Measurements from ENCODE around the gene NKAIN2.

NKAIN2 gene

DNA sequence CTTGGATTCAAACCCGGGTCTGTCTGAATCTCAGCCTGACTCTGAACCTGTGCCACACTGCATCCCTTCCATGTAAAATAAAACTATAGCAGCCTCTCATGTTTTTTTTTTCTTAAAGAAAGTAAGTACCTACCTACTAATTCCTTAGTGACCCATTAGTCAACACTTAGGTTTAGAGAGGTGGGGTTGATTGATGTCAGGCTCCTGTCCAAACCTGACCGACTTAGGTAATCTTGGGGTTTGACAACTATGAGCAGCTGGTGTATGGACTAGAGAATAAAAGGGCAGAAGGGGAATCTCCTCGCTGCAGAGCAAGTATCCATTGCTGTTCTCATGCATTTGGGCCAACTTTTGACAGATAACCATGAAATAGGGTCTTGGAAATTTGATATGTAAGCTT is 6.5 kb downstream of the NKAIN2 start:
- Histone ChIP-seq H3K9ac (ENCODE audit: low read depth, low read length) (no peak overlapping the region), H3K36me3 (ENCODE audit: insufficient read depth, low read depth, low read length) (no peaks in the 10 kb centered on the region), H3K4me3 (ENCODE audit: low read length) (no peak overlapping the region), H3K4me1 (ENCODE audit: insufficient read depth, low read length) (no peaks in the 10 kb centered on the region; the same call in 1 of the 2 replicates), H3K27ac (ENCODE audit: low read length) (no peak overlapping the region), H3K9me3 (ENCODE audit: insufficient read depth, low read depth, low read length) (no peaks in the 10 kb centered on the region), H3K27me3 (ENCODE audit: insufficient read depth, low read length) (peaks cover 15% of the 10 kb centered on the region)

DNA sequence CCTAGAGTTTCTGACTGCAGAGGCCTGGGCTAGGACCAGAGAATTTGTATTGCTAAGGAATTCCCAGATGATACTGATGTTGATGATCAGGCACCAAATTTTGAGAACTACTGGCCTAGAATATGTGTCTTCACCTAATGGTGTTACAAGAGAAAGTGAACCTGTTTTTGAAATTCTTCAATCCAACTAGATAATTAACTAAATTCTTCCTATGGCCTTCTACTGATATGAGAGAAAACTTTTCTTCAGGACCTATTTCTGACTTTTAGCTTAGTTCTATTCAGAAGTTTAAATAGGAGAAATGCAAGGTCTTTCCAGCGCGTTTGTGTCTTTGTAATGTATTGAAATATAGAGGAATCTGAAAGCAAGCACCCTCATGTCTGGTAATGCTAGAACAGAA is 7.3 kb downstream of the NKAIN2 start:
- no peaks in the 10 kb centered on the region; the same call in 1 of the 2 replicates for H3K4me1 ChIP-seq (ENCODE audit: insufficient read depth, low read length)
- H3K9ac ChIP-seq (ENCODE audit: low read depth, low read length) = no peak overlapping the region
- no peaks in the 10 kb centered on the region for H3K9me3 ChIP-seq (ENCODE audit: insufficient read depth, low read depth, low read length)
- H3K36me3 ChIP-seq (ENCODE audit: insufficient read depth, low read depth, low read length) = no peaks in the 10 kb centered on the region
- peaks cover 8% of the 10 kb centered on the region for H3K27me3 ChIP-seq (ENCODE audit: insufficient read depth, low read length)
- H3K4me3 ChIP-seq (ENCODE audit: low read length) = no peak overlapping the region
- H3K27ac ChIP-seq (ENCODE audit: low read length) = no peak overlapping the region

DNA sequence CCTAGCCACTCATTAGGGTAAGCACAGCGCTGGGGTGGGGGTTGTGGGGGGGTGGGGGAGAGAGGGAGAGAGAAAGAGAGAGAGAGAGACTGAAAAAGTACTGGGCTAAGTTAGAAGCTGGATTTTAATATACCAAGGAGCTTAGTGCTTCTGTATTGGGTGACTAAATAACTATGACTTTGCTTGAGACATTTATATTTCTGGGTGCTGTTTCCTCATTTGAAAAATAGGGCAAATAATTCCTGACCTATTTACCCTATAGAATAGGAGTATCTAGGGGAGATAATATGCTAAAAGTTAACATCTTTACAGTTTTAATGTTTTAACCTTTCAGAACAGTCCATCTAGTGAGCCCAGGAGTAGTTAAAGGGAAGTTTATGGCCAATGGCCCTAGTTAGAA is 7.7 kb downstream of the NKAIN2 start:
- Histone ChIP-seq H3K4me3 (ENCODE audit: low read length) (no peak overlapping the region), H3K27me3 (ENCODE audit: insufficient read depth, low read length) (peaks cover 5% of the 10 kb centered on the region; the same call in 1 of the 2 replicates), H3K36me3 (ENCODE audit: insufficient read depth, low read depth, low read length) (no peaks in the 10 kb centered on the region), H3K27ac (ENCODE audit: low read length) (no peak overlapping the region), H3K9me3 (ENCODE audit: insufficient read depth, low read depth, low read length) (no peaks in the 10 kb centered on the region), H3K4me1 (ENCODE audit: insufficient read depth, low read length) (no peaks in the 10 kb centered on the region; the same call in 1 of the 2 replicates), H3K9ac (ENCODE audit: low read depth, low read length) (no peak overlapping the region)

DNA sequence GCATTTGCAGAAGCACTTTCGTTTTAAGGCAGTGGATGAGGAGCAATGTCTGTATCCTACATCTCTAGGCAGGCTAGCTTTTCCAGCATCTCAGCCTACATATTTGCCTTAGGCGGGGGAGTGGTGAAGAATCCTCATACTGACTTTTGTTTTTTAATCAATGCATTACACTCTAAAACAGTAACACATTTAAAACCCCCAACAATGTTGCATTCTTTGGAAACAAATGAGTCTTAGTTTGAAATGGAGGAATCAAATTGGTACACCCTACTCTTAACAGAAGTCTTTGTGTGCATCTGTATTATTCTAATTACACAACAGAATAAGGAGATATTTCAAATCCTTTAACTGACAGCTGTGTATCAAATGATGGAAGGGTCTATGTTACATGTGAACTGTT is 9.0 kb downstream of the NKAIN2 start:
- Histone ChIP-seq H3K4me3 (ENCODE audit: low read length) (no peak overlapping the region), H3K9ac (ENCODE audit: low read depth, low read length) (no peak overlapping the region), H3K4me1 (ENCODE audit: insufficient read depth, low read length) (no peaks in the 10 kb centered on the region; the same call in 1 of the 2 replicates), H3K9me3 (ENCODE audit: insufficient read depth, low read depth, low read length) (no peaks in the 10 kb centered on the region), H3K36me3 (ENCODE audit: insufficient read depth, low read depth, low read length) (no peaks in the 10 kb centered on the region), H3K27ac (ENCODE audit: low read length) (no peak overlapping the region), H3K27me3 (ENCODE audit: insufficient read depth, low read length) (no peaks in the 10 kb centered on the region; the same call in 1 of the 2 replicates)

DNA sequence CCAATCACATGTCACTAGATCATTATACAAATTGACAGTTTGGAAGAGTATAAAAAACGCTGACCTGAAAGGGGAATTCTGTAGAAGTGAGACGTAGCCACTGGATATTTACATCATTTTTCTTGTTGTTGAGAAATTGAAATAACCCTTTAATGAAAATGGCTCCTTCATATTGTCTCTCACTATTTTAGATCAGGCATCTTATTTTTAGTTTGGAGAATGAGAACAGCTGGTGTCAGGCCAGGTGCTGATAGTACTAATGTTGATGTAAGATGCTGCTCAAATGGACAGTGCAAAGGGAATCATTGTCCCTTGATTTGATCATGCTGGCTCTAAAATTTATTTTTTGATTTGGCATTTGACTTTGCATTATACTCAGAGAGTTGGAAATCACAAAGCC is 17.4 kb downstream of the NKAIN2 start:
- Histone ChIP-seq H3K36me3 (ENCODE audit: insufficient read depth, low read depth, low read length) (no peaks in the 10 kb centered on the region), H3K27ac (ENCODE audit: low read length) (no peak overlapping the region), H3K27me3 (ENCODE audit: insufficient read depth, low read length) (no peaks in the 10 kb centered on the region), H3K4me3 (ENCODE audit: low read length) (no peak overlapping the region), H3K4me1 (ENCODE audit: insufficient read depth, low read length) (no peaks in the 10 kb centered on the region), H3K9me3 (ENCODE audit: insufficient read depth, low read depth, low read length) (no peaks in the 10 kb centered on the region), H3K9ac (ENCODE audit: low read depth, low read length) (no peak overlapping the region)

DNA sequence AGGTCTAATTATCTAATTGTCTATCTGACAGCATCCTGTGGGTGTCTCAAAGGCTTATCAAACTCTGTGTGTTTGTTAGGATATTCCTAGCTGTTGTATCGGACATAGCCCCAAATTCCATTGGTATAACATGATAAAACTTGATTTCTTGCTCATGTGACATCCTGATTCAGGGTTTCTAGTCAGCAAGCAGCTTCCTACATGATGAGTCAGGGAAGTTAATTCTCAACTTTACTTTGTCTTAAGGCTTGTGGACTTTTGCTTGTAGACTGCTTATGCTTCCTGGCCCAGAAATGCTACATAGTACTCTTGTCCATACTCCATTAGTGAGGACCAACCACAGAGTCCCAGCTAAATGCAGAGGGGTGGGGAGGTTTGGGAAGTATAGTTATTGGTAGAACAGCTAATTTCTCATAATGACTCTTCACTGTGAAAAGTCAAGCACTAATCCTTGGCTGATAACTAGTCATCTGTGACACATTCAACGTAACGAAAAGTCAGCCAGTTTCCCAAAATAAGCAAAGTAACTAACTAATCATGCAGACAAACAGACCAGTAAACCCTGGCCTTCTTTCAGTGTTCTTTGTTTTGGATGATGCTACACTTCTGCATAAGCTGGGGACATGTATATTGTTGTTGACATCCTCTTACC is 25.8 kb downstream of the NKAIN2 start:
- Histone ChIP-seq H3K27ac (ENCODE audit: low read length) (no peak overlapping the region), H3K4me1 (ENCODE audit: insufficient read depth, low read length) (peaks cover 17% of the 10 kb centered on the region), H3K9ac (ENCODE audit: low read depth, low read length) (no peak overlapping the region), H3K36me3 (ENCODE audit: insufficient read depth, low read depth, low read length) (no peaks in the 10 kb centered on the region), H3K27me3 (ENCODE audit: insufficient read depth, low read length) (peaks cover 10% of the 10 kb centered on the region; the same call in 1 of the 2 replicates), H3K9me3 (ENCODE audit: insufficient read depth, low read depth, low read length) (no peaks in the 10 kb centered on the region), H3K4me3 (ENCODE audit: low read length) (no peak overlapping the region)

DNA sequence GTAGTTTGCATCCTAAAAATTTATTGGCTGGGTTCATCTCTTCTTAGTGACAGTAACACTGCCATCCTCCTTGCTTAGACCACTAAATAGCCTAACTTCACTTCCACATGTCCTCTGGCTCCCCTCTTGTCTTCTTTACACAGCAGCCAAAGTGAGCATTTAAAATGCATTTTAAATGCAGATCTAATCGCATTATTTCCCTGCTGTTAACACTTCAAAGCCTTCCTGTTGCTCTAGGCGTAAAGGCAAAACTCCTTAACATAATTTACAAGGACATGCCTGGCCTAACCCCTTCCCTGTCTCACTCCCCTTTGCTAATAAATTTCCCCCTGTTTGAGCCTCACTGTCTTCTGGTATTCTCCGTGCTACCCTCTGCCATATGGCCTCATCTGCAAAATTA is 26.5 kb downstream of the NKAIN2 start:
- Histone ChIP-seq H3K9ac (ENCODE audit: low read depth, low read length) (no peak overlapping the region), H3K4me3 (ENCODE audit: low read length) (peak overlapping the region; percentile 39; the same call in 1 of the 2 replicates), H3K36me3 (ENCODE audit: insufficient read depth, low read depth, low read length) (no peaks in the 10 kb centered on the region), H3K4me1 (ENCODE audit: insufficient read depth, low read length) (peaks cover 17% of the 10 kb centered on the region), H3K27ac (ENCODE audit: low read length) (no peak overlapping the region), H3K9me3 (ENCODE audit: insufficient read depth, low read depth, low read length) (no peaks in the 10 kb centered on the region), H3K27me3 (ENCODE audit: insufficient read depth, low read length) (peaks cover 10% of the 10 kb centered on the region; the same call in 1 of the 2 replicates)

DNA sequence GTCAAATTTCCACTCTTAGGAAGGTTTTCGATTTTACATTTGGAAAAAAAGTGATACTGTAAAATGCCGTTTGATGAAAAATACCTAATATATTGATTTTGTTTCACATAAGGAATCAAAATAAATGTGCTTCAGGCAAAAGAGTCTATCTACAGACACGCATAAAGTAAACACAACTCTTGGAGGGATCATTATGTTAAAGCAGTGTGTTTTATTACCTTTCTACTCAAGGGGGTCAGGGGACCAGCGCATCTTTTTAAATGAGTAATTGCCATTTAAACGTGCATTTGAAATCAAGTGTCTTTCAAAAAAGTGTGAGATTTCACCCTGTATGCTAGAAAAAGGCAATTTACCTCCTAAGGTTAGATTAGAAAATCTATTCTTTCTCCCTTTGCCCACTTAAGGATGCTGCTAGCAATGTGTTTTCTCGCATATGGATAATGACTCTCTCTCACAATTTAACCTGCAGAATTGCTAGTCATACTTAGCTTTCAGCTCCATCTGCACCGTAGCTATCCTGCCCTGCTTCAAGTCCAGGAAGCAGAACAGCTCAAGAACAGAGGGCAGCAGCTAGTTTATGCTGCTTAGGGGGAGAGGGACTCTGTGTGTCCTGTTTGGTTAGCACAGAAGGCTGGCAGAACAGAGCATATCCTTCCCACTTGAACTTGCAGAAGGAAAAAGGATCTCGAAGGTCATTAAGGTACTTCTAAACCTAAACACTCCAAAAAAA is 35.0 kb downstream of the NKAIN2 start:
- no peak overlapping the region for H3K9ac ChIP-seq (ENCODE audit: low read depth, low read length)
- H3K4me1 ChIP-seq (ENCODE audit: insufficient read depth, low read length) = peaks cover 6% of the 10 kb centered on the region
- no peaks in the 10 kb centered on the region for H3K9me3 ChIP-seq (ENCODE audit: insufficient read depth, low read depth, low read length)
- H3K27ac ChIP-seq (ENCODE audit: low read length) = no peak overlapping the region
- no peaks in the 10 kb centered on the region for H3K36me3 ChIP-seq (ENCODE audit: insufficient read depth, low read depth, low read length)
- no peak overlapping the region for H3K4me3 ChIP-seq (ENCODE audit: low read length)
- no peaks in the 10 kb centered on the region for H3K27me3 ChIP-seq (ENCODE audit: insufficient read depth, low read length)

DNA sequence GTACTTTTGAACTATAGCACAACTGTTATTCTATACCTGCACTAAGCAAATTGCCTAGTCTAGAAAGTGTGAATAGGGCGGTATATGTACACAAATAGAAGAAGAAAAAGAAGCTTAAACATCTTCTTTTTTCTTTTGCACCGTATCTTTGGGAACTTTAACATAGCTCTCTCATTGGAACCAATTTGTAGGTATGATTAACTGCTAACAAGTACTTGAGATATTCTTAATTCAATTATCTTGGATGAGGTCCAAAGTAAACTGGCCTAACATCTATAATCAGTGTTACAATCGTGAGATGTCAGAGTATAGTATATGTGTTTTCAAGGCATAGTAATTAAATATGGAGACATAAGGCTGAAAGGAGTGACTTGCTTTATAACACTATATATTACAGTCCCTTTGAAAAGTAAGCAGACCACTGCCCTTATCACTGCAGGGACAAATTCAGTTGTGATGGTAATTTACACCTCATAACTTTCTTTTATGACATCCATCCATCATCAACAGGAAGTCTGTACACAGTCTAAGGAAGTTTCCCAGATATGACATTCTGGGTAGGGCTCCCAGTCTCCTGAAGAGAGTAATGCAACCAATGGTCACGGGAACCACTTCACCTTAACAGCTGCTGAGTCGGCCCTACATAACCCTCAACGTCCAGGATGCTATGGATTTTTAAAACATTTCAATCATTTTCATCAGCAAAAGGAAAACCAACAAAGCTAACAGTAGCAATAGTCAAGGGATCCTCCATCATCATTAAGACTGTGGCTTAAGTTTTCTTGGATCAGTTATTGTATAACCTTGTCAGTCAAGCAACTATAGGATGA is 37.6 kb downstream of the NKAIN2 start:
- H3K9ac ChIP-seq (ENCODE audit: low read depth, low read length) = no peak overlapping the region
- H3K4me1 ChIP-seq (ENCODE audit: insufficient read depth, low read length) = peaks cover 6% of the 10 kb centered on the region
- H3K27ac ChIP-seq (ENCODE audit: low read length) = no peak overlapping the region
- H3K4me3 ChIP-seq (ENCODE audit: low read length) = no peak overlapping the region
- no peaks in the 10 kb centered on the region for H3K9me3 ChIP-seq (ENCODE audit: insufficient read depth, low read depth, low read length)
- no peaks in the 10 kb centered on the region for H3K36me3 ChIP-seq (ENCODE audit: insufficient read depth, low read depth, low read length)
- no peaks in the 10 kb centered on the region for H3K27me3 ChIP-seq (ENCODE audit: insufficient read depth, low read length)

DNA sequence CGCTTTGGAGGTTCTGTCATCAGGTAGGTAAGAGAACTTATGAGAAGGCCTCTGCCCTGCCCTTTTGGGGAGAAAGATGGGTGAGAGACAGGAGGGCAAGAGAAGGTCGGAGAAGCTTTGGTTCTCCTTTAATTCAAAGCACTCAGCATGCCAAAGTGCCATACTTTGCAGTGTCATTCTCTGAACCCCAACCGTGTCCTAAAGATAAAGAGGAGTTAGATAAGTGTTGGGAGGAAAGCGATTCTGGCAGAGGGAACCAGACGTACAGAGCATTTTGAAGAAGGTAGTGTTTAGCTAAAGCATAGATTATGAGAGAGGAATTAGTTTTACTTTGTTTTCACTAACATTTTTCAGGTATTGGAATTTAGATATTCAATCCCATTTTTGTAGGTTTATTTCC is 40.3 kb downstream of the NKAIN2 start:
- Histone ChIP-seq H3K27ac (ENCODE audit: low read length) (no peak overlapping the region), H3K27me3 (ENCODE audit: insufficient read depth, low read length) (no peaks in the 10 kb centered on the region), H3K9ac (ENCODE audit: low read depth, low read length) (no peak overlapping the region), H3K4me1 (ENCODE audit: insufficient read depth, low read length) (no peaks in the 10 kb centered on the region), H3K9me3 (ENCODE audit: insufficient read depth, low read depth, low read length) (no peaks in the 10 kb centered on the region), H3K36me3 (ENCODE audit: insufficient read depth, low read depth, low read length) (no peaks in the 10 kb centered on the region), H3K4me3 (ENCODE audit: low read length) (no peak overlapping the region)

DNA sequence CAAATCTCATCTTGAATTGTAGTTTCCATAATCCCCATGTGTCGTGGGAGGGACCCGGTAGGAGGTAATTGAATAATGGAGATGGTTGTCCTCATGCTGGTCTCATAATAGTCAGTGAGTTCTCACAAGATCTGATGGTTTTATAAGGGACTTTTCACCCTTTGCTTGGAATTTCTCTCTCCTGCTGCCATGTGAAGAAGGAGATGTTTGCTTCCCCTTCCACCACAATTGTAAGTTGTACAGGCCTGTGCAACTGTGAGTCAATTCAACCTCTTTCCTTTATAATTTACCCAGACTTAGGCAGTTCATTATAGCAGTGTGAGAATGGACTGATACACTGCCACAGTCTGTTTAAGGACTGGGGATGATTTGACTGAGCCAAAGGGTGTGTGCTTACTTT is 44.7 kb downstream of the NKAIN2 start:
- H3K4me3 ChIP-seq (ENCODE audit: low read length) = no peak overlapping the region
- H3K9me3 ChIP-seq (ENCODE audit: insufficient read depth, low read depth, low read length) = no peaks in the 10 kb centered on the region
- H3K27me3 ChIP-seq (ENCODE audit: insufficient read depth, low read length) = no peaks in the 10 kb centered on the region
- H3K36me3 ChIP-seq (ENCODE audit: insufficient read depth, low read depth, low read length) = no peaks in the 10 kb centered on the region
- H3K27ac ChIP-seq (ENCODE audit: low read length) = no peak overlapping the region
- H3K9ac ChIP-seq (ENCODE audit: low read depth, low read length) = no peak overlapping the region
- H3K4me1 ChIP-seq (ENCODE audit: insufficient read depth, low read length) = no peaks in the 10 kb centered on the region
